ENCODE data around the gene CD37. TPM values are rescaled to one million over a fixed set of nuclear protein-coding genes. Genes with fewer than 3 reads are reported as not detected.

CD37 gene
- total and polyA plus RNA-seq, 2 experiments from 2014 or later, result 106 TPM; not detected in 1

GRCh38 chr19:49316284-49316683 lies 18.9 kb upstream of the CD37 start (continued):
- TF ChIP-seq CTCF (conservative IDR thresholded peaks at IDR 0.05; ENCODE audit: low read depth in 2 of 2), result no peak
- TF ChIP-seq CREB1 (CRISPR knock-in tag; IDR thresholded peaks at IDR 0.05; ENCODE audit: low read depth), result no peak
- TF ChIP-seq REST (IDR thresholded peaks at IDR 0.05; ENCODE audit: unreplicated experiment), result no peak

GRCh38 chr19:49318296-49318695 lies 16.9 kb upstream of the CD37 start:
- H3K4me3 ChIP-seq, result no peak overlapping the region

More at GRCh38 chr19:49318296-49318695, 16.9 kb upstream of the CD37 start:
- Histone ChIP-seq H3K9me2 (ENCODE audit: insufficient read depth) (no peaks in the 10 kb centered on the region), H3K4me2 (no peak overlapping the region), H3K27me3 (ENCODE audit: insufficient read depth) (no peaks in the 10 kb centered on the region), H3K36me3 (ENCODE audit: insufficient read depth) (no peaks in the 10 kb centered on the region), H3K79me2 (replicated peaks; ENCODE audit: insufficient read depth) (no peaks in the 10 kb centered on the region), H3F3A (replicated peaks; ENCODE audit: low read depth) (no peaks in the 10 kb centered on the region), H3K27ac (ENCODE audit: low read depth) (no peak overlapping the region), H2AFZ (no peak overlapping the region), H3K4me1 (ENCODE audit: insufficient read depth) (no peaks in the 10 kb centered on the region), H4K20me1 (replicated peaks; ENCODE audit: insufficient read depth) (no peaks in the 10 kb centered on the region)
- ATAC-seq (no peak), DNase-seq (ENCODE audit: low spot score) (no peak)
- Mint-ChIP-seq H3K9me3 (peaks cover 34% of the 10 kb centered on the region), H3K27me3 (ENCODE audit: insufficient read depth, low read depth, poor library complexity) (peaks cover 3% of the 10 kb centered on the region), H3K4me1 (no peaks in the 10 kb centered on the region), H3K27ac (no peak overlapping the region), H3K36me3 (ENCODE audit: low read depth) (peaks cover 13% of the 10 kb centered on the region; the same call in 2 of the 3 replicates), H3K4me3 (no peak overlapping the region)
- no peak for TF ChIP-seq POLR2AphosphoS5 (IDR thresholded peaks at IDR 0.05; ENCODE audit: low read depth)
- no peak for TF ChIP-seq REST (IDR thresholded peaks at IDR 0.05; ENCODE audit: unreplicated experiment)
- TF ChIP-seq EZH2 (IDR thresholded peaks at IDR 0.05; ENCODE audit: low read depth, unreplicated experiment), result no peak

Data from GM23338 (cell line).